ENCODE measurements around the gene DES.

DES gene

DNA sequence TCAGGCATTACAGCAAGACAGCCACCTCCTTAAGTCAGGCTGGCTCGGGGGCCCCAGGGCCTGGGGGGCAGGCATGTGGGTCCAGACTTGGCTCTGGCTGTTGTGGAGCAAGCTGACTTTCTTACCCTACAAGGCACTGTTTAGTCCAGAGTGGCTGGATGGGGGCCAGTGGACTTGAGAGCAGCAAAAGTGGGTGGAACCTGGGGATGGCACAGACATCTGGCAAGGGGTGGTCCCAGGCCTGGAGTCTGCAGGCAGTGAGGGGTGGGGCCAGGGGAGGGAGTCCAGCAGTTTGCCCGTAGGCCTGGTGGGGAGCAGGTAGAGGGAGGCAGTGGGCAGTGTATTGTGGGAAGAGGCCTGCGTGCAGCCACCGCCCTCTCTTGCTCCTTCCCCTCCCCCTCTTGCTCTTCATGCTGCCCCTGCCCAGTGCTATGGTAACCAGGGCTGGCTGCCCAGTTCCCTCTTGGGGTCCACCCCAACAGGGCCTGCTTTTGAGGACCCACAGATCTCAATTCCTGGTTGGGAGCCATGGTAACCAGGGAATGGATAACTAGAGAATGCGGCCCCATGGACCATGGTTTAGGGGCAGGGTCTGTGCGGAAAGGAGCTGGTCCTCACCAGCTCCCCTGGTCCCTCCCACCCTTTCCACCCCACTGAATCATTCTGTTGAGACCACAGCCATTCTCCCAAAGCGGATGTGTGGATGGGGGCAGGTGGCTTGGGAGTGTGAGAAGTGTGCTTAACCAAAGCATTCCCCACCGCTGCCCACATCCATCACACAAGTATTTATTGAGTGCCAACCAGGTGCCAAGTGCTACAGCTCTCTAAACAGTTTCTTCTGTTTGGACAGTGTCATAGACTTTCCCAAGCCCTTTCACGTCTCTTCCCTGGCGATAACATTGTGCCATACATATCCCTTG lies 35.8 kb downstream of the DES start:
- DNase-seq (ENCODE audit: low read depth, low spot score): no peak

DNA sequence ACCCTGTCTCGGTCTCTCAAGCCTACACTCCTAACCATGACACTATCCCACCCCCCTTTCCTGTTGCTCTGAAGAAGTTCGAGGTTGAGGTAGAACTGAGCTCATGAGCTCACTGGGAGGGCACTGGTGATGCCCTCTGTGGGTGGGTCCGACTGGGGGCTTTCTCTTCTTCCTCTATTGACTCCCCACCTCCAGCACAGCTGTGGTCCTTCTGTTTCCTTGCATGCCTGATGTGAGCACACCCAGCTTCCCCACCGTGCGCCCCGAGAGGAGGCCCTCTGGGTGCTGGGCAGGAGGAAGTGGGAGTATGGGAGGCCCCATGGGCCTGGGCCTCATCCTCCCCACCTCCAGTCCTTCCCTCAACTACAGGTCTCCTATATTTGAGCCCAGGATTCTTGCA lies 37.4 kb downstream of the DES start:
- DNase-seq (ENCODE audit: low read depth, low spot score): no peak

DNA sequence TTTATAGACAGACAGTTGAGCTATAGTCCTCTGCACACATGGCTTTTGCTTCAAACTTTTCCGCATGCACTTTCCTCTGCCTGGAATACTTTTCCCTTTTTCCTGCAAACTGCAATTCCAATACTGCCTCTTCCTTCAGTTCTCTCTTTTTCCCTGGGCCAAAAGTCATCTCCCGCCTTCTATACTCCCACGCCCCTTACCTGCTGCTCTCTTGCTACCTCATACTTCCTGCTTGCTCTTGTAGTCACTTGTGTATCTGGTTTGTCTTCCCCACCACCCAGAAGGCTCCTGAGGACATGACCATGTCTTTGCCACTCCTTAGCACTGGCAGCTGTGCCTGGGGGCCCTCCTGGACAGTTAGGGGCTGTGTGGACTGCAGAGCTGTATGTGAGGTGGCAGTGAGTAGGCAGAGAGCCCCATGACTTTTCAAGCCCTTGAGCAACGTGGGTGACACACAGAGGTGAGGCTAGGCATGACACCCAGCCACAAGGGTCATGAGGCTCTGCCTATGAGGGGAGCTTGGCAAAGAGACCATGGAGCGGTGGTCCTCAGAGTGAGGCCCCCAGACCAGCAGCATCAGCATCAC lies 39.7 kb downstream of the DES start:
- no peak for DNase-seq (ENCODE audit: low read depth, low spot score)

GRCh38 chr2:219458996-219459395 lies 40.8 kb downstream of the DES start:
- DNase-seq (ENCODE audit: low read depth, low spot score): no peak

DNA sequence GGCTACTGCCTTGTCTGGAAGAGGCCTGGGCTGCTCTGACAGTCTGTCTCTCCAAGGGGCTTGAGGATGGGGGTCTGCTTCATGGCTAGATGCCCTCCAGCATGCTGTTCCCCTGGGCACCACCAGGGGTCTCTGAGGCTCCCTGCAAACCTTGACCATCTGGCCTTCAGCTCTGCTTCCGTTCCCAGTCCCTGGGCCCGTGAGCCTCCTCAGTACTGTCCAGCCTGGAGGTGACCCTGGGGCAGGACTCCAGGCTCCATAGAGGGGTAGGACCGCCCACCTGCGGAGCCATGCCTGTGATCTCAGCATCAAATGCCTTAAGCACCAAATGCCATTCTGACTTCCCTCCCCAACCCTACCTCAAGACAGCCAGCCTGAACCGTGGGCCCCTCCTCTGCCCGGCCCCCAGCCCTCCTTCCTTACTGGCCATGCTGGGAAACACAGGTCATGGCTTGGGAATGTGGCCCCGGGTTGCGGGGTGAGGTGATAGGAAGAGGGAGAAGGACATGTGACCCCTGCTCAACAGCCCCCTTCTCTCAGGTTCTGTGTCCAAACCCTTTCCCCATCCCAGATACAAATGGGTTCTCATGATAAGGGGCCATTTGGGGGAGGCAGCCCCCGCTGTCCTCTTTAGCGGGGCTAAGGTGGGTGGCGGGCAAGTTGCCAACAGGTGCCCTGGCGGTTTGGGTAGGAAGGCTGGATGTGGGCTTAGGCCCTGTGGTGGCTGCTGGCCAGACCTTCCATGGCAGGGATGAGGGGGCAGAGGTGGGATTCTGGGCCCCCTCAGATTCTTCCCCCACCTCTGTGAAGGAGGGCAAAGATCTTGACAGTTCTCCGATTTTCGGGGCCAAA lies 41.5 kb downstream of the DES start:
- no peak for DNase-seq (ENCODE audit: low read depth, low spot score)

DNA sequence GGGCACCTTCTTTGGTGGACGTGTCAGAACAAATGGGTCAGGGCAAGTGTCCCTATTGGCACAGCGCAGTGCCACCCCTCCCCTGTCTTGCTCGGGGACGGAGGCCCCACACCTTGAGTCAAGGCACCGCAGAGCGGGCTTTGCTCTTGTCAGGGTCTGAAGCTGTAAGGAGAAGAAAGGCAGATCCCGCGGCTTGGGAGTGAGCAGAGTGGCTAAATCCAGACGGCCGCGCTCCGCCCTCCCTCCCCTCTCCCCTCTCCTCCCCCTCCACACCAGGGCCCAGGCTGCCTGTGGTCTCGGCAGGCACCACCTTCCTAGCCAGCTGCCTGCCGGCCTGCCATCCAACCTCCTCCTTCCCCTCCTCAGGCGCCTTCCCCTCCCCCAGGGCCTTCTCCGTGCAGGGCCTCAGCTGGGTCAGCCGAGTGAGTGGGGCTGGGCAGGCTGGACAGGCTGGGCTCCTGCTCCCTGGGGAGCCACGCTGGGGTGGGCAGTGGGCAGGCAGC lies 42.3 kb downstream of the DES start:
- peak; percentile 60 for DNase-seq (ENCODE audit: low read depth, low spot score)

- DNase-seq (ENCODE audit: low read depth, low spot score): no peak
Observed at GRCh38 chr2:219461047-219461514, 42.9 kb downstream of the DES start.

DNA sequence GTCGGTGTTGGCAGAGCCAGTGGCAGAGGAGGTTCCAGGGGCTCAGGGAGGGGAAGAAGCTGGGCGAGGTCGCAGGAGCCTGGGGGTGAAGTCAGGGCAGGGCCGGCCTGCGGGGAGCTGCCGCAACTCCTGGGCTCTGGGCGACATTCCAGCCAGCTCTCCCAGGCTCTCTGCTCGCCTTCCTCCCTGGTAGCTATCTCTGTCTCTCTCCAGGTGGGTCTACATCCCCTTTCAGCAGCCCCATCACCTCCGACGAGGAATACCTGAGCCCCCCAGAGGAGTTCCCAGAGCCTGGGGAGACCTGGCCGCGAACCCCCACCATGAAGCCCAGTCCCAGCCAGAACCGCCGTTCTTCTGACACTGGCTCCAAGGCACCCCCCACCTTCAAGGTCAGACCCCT lies 43.5 kb downstream of the DES start:
- DNase-seq (ENCODE audit: low read depth, low spot score): no peak

- no peak for DNase-seq (ENCODE audit: low read depth, low spot score)
Observed at GRCh38 chr2:219462349-219462748, 44.2 kb downstream of the DES start.

GRCh38 chr2:219464286-219465032 lies 46.3 kb downstream of the DES start:
- DNase-seq (ENCODE audit: low read depth, low spot score): no peak

- no peak for DNase-seq (ENCODE audit: low read depth, low spot score)
Observed at GRCh38 chr2:219465659-219466561, 47.7 kb downstream of the DES start.

- DNase-seq (ENCODE audit: low read depth, low spot score): no peak
Observed at GRCh38 chr2:219466816-219467735, 48.9 kb downstream of the DES start.

DNA sequence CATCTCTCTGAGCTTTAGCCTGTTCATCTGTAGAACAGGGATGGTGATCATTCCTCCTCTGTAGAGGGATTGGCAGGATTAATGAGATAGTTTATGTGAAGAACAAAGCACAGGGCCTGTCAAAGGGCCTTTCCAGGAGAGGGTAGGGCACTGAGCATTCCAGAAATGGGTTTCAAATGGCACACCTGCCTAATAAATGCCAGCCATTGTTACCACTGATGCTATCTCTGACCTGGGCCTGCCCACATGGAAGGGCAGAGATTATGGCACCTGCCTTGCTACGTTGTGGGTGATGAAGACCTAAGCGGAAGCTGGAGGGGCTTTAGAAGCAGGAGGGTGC lies 49.5 kb downstream of the DES start:
- no peak for DNase-seq (ENCODE audit: low read depth, low spot score)

DNA sequence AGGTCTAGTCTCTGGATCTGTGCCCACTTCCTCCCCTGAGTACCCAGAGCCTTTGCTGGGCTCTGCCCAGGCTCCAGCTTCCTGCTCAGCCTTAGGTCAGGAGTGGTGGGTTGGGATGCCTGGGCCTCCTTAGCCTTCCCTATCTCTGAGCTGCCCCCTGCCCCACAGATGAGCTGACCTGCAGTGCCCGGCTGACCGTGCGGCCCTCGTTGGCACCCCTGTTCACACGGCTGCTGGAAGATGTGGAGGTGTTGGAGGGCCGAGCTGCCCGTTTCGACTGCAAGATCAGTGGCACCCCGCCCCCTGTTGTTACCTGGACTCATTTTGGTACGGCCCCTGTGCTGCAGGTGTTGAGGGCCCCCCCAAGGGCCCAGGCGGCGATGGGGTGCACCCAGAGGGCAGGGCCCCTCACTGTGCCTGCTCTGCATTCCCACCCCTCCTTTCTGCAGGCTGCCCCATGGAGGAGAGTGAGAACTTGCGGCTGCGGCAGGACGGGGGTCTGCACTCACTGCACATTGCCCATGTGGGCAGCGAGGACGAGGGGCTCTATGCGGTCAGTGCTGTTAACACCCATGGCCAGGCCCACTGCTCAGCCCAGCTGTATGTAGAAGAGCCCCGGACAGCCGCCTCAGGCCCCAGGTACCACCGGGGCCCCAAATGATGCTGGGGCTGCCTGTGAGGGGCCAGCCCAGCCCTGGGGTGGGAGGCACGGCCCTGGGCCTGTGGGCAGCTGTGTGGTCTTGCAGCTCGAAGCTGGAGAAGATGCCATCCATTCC lies 50.4 kb downstream of the DES start:
- DNase-seq (ENCODE audit: low read depth, low spot score): no peak

GRCh38 chr2:219469186-219469724 lies 51.1 kb downstream of the DES start:
- DNase-seq (ENCODE audit: low read depth, low spot score): no peak

- no peak for DNase-seq (ENCODE audit: low read depth, low spot score)
Observed at GRCh38 chr2:219470429-219470828, 52.3 kb downstream of the DES start.

- no peak for DNase-seq (ENCODE audit: low read depth, low spot score)
Observed at GRCh38 chr2:219471476-219472371, 53.5 kb downstream of the DES start.
